ENCODE data around the gene OR6B3. TPM values are rescaled to one million over a fixed set of nuclear protein-coding genes. Genes with fewer than 3 reads are reported as not detected.

The OR6B3 gene
- not detected in 2 replicates for total RNA-seq

GRCh38 chr2:240053173-240054155 is at the start of gene OR6B3:
OR6B3 (minus strand) TSS chr2:240053521.
- no peak within 1 kb of the TSS for H3K4me3 ChIP-seq (ENCODE audit: low read depth, low read length)
- no peak for DNase-seq (ENCODE audit: low read depth)
- TF ChIP-seq CTCF (IDR thresholded peaks at IDR 0.05; ENCODE audit: insufficient read depth, low read depth, low read length) = no peak

GRCh38 chr2:240098349-240098748 is 45.0 kb upstream of the OR6B3 start:
- no peak for DNase-seq (ENCODE audit: low read depth)
- no peak for TF ChIP-seq CTCF (IDR thresholded peaks at IDR 0.05; ENCODE audit: insufficient read depth, low read depth, low read length)

GRCh38 chr2:240095556-240096523 is 42.5 kb upstream of the OR6B3 start:
- no peak for TF ChIP-seq CTCF (IDR thresholded peaks at IDR 0.05; ENCODE audit: insufficient read depth, low read depth, low read length)
- DNase-seq (ENCODE audit: low read depth) = no peak
- no peak overlapping the region for H3K4me3 ChIP-seq (ENCODE audit: low read depth, low read length)

More at GRCh38 chr2:240098349-240098748, 45.0 kb upstream of the OR6B3 start:
- no peak overlapping the region for H3K4me3 ChIP-seq (ENCODE audit: low read depth, low read length)

GRCh38 chr2:240089306-240089705 is 36.0 kb upstream of the OR6B3 start:
- DNase-seq (ENCODE audit: low read depth) = no peak
- TF ChIP-seq CTCF (IDR thresholded peaks at IDR 0.05; ENCODE audit: insufficient read depth, low read depth, low read length) = no peak
- H3K4me3 ChIP-seq (ENCODE audit: low read depth, low read length) = no peak overlapping the region

GRCh38 chr2:240086563-240086962 is 33.2 kb upstream of the OR6B3 start:
- no peak overlapping the region for H3K4me3 ChIP-seq (ENCODE audit: low read depth, low read length)
- DNase-seq (ENCODE audit: low read depth) = no peak
- TF ChIP-seq CTCF (IDR thresholded peaks at IDR 0.05; ENCODE audit: insufficient read depth, low read depth, low read length) = no peak

- no peak for DNase-seq (ENCODE audit: low read depth)
- no peak for TF ChIP-seq CTCF (IDR thresholded peaks at IDR 0.05; ENCODE audit: insufficient read depth, low read depth, low read length)
- H3K4me3 ChIP-seq (ENCODE audit: low read depth, low read length) = no peak overlapping the region
These were observed 25.3 kb upstream of the OR6B3 start for GRCh38 chr2:240078631-240079030.
